ENCODE results near the gene RPP25L.

- TF ChIP-seq BHLHE40 (IDR thresholded peaks at IDR 0.05; ENCODE audit: low read depth, low read length) (no peak), POLR2A (IDR thresholded peaks at IDR 0.05; ENCODE audit: low read depth, low read length) (no peak), MXI1 (IDR thresholded peaks at IDR 0.05; ENCODE audit: borderline replicate concordance, low read depth, low read length) (no peak), RAD21 (IDR thresholded peaks at IDR 0.05; ENCODE audit: low read length) (no peak), CEBPB (IDR thresholded peaks at IDR 0.05; ENCODE audit: low read depth, low read length) (no peak), MAFK (IDR thresholded peaks at IDR 0.05; ENCODE audit: low read depth, low read length) (no peak), MAZ (IDR thresholded peaks at IDR 0.05; ENCODE audit: borderline replicate concordance, low read depth, low read length) (no peak), NFE2L2 (IDR thresholded peaks at IDR 0.05; ENCODE audit: low read depth, low read length) (no peak), SMC3 (IDR thresholded peaks at IDR 0.05; ENCODE audit: low read depth, low read length) (no peak), CHD1 (IDR thresholded peaks at IDR 0.05; ENCODE audit: low read depth, low read length) (no peak), RFX5 (IDR thresholded peaks at IDR 0.05; ENCODE audit: low read depth, low read length) (no peak), FOS (IDR thresholded peaks at IDR 0.05; ENCODE audit: low read depth, low read length) (no peak)
- TF ChIP-seq, protein P1, sequence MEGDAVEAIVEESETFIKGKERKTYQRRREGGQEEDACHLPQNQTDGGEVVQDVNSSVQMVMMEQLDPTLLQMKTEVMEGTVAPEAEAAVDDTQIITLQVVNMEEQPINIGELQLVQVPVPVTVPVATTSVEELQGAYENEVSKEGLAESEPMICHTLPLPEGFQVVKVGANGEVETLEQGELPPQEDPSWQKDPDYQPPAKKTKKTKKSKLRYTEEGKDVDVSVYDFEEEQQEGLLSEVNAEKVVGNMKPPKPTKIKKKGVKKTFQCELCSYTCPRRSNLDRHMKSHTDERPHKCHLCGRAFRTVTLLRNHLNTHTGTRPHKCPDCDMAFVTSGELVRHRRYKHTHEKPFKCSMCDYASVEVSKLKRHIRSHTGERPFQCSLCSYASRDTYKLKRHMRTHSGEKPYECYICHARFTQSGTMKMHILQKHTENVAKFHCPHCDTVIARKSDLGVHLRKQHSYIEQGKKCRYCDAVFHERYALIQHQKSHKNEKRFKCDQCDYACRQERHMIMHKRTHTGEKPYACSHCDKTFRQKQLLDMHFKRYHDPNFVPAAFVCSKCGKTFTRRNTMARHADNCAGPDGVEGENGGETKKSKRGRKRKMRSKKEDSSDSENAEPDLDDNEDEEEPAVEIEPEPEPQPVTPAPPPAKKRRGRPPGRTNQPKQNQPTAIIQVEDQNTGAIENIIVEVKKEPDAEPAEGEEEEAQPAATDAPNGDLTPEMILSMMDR (conservative IDR thresholded peaks at IDR 0.05; ENCODE audit: low read depth, low read length) = no peak
- TF ChIP-seq, protein P2, sequence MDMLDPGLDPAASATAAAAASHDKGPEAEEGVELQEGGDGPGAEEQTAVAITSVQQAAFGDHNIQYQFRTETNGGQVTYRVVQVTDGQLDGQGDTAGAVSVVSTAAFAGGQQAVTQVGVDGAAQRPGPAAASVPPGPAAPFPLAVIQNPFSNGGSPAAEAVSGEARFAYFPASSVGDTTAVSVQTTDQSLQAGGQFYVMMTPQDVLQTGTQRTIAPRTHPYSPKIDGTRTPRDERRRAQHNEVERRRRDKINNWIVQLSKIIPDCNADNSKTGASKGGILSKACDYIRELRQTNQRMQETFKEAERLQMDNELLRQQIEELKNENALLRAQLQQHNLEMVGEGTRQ (IDR thresholded peaks at IDR 0.05; ENCODE audit: low read depth, low read length) = no peak
Observed at GRCh38 chr9:34601937-34602573, 9.8 kb downstream of the RPP25L start.

Data from IMR-90 (cell line).